HG02852 (cell line): Measurements from ENCODE around the gene POLG.

Experiments used
- ATAC-seq: cut with Tn5 transposase; IDR thresholded peaks from one replicate; pipeline ENCODE4 v1.9.1; 2021; ENCODE audit warnings: mild to moderate bottlenecking, moderate library complexity; ENCODE audit not compliant: unreplicated experiment

The POLG gene

GRCh38 chr15:89356634-89357298 is 22.1 kb upstream of the POLG start:
- ATAC-seq = no peak

GRCh38 chr15:89353991-89354390 is 19.4 kb upstream of the POLG start:
- ATAC-seq = no peak

- ATAC-seq = no peak
Measured at GRCh38 chr15:89352476-89352875, 17.9 kb upstream of the POLG start.

- ATAC-seq = no peak
Measured at GRCh38 chr15:89349206-89349558, 14.6 kb upstream of the POLG start.

- no peak for ATAC-seq
Measured at GRCh38 chr15:89346516-89347231, 12.1 kb upstream of the POLG start.

- ATAC-seq = no peak
Measured at GRCh38 chr15:89345248-89345647, 10.6 kb upstream of the POLG start.

GRCh38 chr15:89342840-89343239 is 8.2 kb upstream of the POLG start:
- ATAC-seq = no peak

- no peak for ATAC-seq
Measured at GRCh38 chr15:89341316-89342005, 6.8 kb upstream of the POLG start.

- no peak for ATAC-seq
Measured at GRCh38 chr15:89340573-89340972, 5.9 kb upstream of the POLG start.

- no peak for ATAC-seq
Measured at GRCh38 chr15:89338036-89338435, 3.4 kb upstream of the POLG start.

- ATAC-seq = peak; percentile 24
Measured at GRCh38 chr15:89335298-89336041, 846 bp upstream of the POLG start.

GRCh38 chr15:89333959-89334509 is 590 bp downstream of the POLG start:
- ATAC-seq = peak; percentile 20

GRCh38 chr15:89333011-89333860 is 1.4 kb downstream of the POLG start:
- ATAC-seq = no peak

- no peak for ATAC-seq
Measured at GRCh38 chr15:89332446-89332845, 2.2 kb downstream of the POLG start.

- no peak for ATAC-seq
Measured at GRCh38 chr15:89330881-89331595, 3.6 kb downstream of the POLG start.

GRCh38 chr15:89330119-89330518 is 4.5 kb downstream of the POLG start:
- ATAC-seq = no peak

- ATAC-seq = no peak
Measured at GRCh38 chr15:89329329-89330084, 5.1 kb downstream of the POLG start.

GRCh38 chr15:89328398-89329254 is 6.0 kb downstream of the POLG start:
- ATAC-seq = no peak
